T-helper 2 cell treated with Interferon-gamma antibody and Interleukin-4, amounts not matched to agents 100 ng/mL and 5 ng/mL, for 36 hours (primary cell): ENCODE measurements around the gene IRF8. TPM values are rescaled to one million over a fixed set of nuclear protein-coding genes. Genes with fewer than 3 reads are reported as not detected.

ENCODE experiments used
- intact Hi-C: fragments of 100-400 bp; cut with micrococcal nuclease; formaldehyde crosslinking; loops from one replicate; pipeline ENCODE4 v1.15.1; 2023
- total RNA-seq: library from RNA; stranded (reverse); gene quantifications from 2 replicates; pipeline ENCODE4 v1.2.3, GENCODE V29; 2022

Gene IRF8
- total RNA-seq, 1 donor from 2014 or later: 5.1 TPM

DNA sequence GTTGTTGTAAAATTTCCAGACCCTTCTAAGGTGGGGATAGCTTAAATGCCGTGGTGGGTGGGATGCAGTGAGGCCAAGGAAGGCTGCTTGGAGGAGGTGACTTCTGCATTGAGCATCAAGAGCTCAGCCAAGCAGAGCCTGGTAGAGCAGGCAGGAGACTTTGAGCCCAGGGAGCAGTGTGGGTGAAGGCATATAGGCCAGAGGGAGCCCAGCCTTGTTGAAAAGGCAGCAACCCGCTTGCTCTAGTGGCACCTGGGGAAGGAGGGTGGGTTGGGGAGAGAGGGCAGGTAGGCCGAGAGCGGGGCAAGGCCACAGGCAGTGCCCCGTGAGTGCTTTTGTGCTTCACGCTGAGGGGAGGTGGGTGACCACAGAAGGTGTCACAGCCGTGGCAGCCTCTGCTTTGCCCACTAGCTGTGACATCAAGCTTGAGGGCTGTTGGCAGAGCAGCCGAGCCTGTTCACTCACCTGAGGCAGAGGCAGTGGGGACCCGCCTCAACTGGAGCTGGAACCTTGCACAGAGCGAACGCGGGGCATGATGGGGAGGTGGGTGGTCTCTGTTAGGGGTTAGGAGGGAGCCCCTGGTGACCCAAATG, 56.1 kb downstream of the IRF8 start:
- intact Hi-C loops: no loop called here

DNA sequence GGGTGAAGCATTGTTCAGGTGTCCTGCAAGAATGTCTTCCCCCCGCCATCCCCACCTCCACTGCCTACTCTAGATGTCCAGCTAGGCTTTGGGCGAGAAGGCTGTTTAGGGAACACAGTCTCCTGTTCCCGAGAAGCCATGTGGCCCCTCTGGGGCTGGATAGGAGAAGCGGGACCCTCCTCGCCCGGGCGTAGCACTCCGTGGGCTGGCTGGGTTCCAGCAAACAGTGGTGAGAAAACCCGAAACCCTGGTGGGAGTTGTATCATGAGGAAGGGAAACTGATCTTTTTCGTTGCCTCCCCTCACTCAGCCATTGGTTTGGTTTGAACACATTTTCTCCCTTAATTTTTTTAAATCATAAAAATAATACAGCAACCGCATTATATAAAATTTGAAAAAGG, 56.6 kb downstream of the IRF8 start:
- intact Hi-C loops: no loop called here

DNA sequence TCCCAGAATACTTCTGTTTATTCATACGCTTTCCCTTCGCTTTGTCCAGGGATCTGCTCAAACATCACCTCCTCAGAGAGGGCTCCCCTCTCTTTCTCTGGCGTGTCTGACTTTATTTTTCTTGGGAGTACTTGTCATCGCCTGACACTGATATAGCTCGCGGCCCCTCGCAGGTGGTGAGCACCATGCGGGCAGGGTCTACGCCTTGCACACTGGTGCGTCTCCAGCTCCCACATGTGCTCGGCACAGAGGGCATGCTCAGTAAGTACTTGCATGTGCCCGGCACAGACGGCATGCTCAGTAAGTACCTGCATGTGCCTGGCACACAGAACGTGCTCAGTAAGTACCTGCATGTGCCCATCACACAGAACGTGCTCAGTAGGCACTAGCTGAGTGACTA, 57.5 kb downstream of the IRF8 start:
- intact Hi-C loops: no loop called here

DNA sequence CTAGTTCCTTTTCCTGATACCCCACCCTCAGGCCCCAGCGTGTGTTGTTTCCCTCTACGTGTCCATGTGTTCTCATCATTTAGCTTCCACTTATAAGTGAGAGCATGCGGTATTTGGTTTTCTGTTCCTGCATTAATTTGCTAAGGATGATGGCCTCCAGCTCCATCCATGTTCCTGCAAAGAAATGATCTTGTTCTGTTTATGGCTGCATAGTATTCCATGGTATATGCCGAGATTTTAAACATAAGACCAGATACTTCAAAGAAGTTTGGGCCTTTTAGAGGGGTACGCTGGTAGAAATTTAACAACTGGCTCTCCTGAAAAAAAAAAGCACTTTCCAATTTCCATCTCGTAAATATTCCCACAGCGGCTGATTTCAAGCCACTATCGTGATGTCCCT, 59.8 kb downstream of the IRF8 start:
- intact Hi-C loops: no loop called here

DNA sequence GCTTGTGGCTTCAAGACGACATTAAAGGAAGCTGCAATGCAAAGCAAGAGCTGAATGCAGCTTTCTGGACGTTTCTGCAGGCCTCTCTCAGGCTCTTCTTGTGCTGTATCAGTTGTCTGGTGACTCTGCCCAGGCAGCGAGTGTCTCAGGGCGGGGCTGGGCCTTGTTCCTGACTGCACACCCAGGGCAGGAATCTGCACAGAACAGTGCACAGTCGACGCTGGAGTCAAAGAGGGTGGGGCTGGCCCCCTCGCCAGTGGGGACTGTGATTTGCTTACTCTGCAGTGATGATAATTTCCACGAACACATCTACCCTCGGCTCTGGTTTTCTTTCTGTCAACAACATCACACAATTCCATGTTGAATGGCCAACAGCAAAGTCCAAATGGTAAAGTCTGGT, 60.7 kb downstream of the IRF8 start:
- intact Hi-C loops: no loop called here

DNA sequence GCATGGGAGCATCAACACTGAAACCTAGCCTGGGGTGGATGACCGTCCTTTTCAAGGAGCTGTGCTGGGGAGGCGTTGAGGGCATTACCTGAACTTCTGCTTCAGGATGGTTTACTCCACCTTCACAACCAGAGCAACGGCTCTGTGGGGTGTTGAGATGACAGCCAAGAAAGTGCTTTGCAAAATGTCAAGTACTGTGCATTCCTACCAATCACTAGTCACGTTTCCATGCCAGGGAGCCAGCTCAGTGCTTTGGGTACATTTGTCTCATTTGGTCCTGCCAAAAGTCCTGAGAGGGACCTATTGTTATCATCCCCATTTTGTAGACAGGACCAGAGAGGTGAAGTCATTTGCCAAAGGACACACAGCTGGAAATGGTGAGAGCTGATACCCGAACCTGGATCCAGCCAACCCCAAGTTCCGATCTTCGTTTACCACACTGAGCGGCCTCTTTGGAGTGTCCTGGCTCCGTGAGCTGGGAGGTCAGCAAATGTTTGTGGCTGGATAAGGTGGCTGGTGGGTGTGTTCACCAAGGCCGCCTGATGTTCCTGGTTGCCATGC, 61.6 kb downstream of the IRF8 start:
- intact Hi-C loops: no loop called here

DNA sequence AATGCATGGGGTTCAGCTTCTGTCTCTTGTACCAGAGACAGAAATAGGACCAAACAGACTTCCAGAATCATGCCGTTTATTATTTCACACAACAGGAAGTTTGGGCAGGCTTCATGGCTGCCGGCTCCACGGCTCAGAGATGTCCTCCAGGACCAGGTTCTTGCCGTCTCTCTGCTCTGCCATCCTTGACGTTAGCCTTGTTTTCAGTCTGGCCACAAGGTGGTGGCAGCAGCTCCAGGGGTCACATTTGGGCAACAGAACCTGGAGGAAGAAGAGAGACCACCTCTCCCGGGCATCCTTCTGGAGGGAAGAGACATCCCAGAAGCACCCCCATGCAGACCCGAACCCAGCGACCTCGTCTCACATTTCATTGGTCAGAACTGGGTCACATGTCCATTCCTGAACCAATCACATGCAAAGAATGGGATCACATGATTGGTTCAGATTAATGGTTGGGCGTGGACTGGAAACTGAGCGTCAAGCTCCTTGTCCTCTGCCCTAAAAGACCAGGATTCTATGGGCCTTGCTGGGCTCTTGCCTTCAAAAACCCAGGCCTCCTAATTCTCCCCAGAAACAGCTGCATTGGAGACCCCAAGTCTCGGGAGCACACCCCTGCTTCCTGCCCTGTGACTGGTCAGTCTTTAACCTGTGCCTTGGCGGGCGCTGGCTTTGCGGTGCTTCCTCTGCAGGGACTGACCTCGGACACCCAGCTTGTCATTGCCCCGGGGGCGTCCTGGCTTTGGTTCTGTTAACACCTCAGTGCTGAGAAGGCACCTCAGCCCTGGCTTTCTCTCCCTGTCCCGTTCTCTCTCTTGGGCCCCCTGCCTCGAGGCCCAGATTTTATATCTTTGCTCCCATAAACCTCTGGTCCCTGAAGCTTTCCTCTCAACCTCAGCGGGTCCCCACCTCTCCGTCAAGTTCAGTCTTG, 63.3 kb downstream of the IRF8 start:
- intact Hi-C loops: no loop called here

DNA sequence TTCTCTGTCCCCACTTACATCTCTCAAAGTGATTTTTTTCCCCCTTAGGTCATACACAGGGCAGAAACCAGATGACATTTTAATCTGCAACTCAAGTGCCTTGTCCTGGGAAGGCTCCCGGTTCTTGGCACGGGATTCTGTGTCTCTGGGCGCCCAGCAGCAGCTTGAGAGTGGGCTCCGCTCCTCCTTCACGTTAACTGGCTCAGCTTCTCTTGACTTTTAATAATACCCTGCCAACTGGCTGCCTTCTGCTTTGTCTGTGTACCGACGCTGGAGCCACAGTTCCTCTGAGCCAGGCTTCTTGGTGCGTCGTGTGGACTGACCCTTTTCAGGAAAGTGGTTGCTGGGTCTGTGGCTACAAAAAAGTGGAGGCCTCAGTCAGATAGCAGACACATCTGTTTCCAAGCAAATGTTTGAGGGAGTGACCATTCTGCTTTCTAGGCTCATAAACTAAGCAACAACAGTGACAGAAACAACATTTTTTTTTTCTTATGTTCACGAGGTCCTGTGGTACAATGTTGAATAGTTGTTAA, 64.9 kb downstream of the IRF8 start:
- intact Hi-C loops: no loop called here

DNA sequence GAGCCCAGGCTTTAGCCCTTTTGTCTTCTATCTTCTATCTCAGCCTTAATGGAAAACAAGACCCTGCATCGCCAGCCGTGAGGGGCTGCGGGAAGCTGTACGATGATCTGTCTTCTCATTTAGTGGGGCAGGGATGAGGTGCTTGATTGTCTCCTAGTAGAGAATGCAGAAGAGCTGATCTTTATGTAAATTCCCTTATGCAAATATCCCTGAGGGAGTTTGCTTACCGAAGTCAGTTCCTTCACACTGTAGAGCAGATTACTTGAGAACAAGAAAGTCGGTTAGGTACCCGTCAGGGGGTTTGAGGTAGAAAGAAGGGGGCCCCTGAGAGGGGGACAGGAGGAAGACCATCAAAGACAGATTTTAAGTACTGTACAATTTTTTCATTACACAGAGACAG, 66.2 kb downstream of the IRF8 start:
- intact Hi-C loops: no loop called here

DNA sequence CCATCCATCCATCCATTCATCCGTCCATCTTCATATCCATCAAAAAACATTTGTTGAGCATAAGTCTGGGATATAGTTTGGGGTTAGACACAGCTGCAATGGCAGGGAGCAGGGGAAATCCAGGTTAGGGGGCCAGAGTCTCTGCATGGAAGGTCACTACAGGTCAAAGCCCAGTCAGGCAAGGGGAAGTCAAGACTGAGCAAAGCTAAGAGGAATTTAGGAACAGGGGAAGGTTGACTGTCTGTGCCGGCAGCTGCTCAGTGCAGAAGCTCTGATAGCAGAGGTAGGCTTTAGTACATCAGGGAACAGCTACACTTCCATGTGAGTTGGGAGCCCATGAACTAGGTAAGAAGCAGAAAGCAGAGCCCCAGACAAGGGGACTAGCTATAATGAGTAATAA, 68.1 kb downstream of the IRF8 start:
- intact Hi-C loops: no loop called here

DNA sequence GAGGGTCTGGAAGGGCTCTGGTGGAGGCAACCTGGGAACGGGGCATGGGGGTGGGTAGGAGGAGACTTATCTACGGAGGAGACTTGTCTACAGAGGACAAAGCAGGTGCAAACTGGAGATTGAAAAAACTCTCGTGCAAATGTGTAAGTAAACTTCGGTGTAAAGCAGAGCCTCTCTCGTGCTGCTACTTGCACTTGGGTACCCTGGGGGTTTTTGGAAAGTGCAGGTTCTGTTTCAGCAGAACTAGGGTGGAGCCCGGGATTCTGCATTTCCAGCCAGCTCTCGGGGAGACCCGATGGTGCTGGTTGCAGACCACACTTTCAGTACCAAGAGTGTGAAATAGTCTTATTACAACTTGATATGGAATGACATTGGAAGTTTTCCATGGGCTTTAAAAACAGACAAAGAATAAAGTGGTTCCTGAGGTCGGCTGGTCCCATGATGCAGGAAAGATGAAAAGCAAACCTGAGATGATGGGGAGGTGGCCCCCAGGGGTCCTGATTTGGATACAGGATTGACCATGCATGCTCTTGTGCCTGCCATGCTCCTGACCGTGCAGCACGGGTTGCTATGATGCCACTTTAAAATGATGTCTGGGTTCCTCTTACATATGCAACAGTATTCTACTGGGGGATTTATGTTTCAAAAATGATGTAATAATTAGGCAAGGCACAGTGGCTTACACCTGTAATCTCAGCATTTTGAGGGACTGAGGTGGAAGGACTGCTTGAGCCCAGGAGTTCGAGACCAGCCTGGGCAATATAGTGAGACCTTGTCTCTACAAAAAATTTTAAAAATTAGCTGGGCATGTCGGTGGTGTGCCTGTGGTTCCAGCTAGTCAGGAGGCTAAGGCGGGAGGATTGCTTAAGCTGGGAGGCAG, 69.3 kb downstream of the IRF8 start:
- intact Hi-C loops: no loop called here

DNA sequence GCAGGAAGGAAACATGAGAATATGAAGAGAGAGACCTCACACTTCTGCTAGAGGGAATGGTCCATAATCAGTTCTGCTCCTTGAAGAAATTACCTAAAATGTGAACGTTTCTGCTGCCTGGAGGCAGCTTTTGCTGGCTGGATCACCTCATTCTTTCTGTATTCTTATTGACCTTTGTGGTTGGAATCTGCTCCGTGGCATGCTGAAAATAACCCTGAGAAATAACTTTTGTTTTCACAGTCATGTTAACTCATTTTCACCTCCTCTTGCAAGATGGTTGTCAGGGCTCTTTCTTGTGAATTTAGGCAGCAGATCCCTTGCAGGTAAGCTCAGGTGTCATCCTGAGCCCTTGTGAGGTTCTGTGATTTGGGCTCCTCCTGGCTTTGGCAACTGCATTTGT, 70.2 kb downstream of the IRF8 start:
- intact Hi-C loops: no loop called here

DNA sequence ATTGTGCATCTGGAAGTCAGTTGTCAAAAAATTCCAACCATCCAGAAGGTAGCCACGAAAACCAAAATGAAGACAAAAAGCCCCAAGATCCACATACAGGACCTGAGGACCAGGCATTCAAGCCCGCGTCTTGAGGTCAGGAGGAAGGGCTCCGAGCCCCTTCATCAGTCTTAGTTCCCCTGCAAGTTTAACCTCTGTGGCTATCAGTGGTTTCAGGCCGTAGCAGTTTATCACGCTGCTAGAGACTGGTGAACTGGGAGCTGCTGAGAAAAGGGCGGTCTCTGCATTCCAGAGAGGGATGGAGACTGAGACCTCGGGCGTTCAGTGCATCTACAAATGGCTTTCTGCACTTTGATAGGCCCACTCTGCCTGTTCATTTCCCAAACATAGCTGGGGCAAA, 70.6 kb downstream of the IRF8 start:
- intact Hi-C loops: no loop called here

DNA sequence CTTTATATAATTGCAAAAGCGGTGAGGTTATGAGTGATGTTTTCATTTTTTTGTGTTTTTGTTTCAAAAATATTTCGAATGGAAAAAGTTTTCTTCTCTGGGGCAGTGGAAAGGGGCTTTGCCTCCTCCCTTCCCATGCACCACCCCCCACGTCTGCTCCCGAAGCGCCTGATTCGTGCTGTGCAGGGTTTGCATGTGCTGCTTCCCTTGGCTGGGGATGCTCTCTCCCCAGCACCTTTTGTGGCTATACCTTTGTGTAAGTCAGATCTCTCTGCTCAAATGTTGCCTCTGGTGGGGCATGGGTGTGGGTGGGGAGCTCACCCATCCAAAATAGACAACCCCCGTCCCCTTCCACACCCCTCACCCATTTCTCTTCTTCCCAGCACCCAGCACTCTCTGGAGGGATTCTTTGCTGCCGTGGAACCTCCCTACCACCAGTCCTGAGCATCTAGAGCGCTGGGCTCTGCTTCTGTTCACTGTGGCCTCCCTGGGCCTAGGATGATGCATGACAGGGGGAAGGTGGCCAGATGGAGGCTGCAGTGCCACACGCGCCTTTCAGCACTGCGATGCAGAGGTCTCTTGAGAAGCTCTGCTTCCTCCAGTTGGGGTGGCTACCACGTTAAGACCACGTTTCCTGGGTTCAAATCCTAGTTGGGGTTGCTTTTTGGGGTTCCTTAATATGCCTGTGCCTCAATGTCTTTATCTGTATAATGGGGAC, 71.2 kb downstream of the IRF8 start:
- intact Hi-C loops: no loop called here

DNA sequence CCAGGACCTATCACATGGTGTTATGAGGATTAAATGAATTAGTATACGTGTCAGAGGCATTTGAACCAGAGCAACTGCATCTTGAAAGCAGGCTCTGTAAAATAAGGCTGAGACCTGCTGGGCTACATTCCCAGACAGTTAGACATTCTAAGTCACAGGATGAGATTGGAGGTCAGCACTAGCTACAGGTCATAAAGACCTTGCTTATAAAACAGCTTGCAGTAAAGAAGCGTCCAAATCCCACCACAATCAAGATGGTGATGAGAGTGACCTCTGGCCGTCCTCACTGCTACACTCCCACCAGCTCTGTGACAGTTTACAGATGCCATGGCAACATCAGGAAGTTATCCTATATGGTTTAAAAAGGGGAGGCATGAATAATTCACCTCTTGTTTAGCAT, 71.8 kb downstream of the IRF8 start:
- intact Hi-C loops: no loop called here

Other genes starting within 250 kb of the IRF8 start
- 53.7 and 60.1 TPM in 2 replicates for gene GINS2, start 210.2 kb upstream of the IRF8 start, total RNA-seq
- gene C16orf74, start 148.1 kb upstream of the IRF8 start, total RNA-seq: 0.16 and 0.34 TPM in 2 replicates
- 30.9 and 31.9 TPM in 2 replicates for gene EMC8, start 99.6 kb upstream of the IRF8 start, total RNA-seq
- 434 and 448 TPM in 2 replicates for gene COX4I1, start 99.5 kb upstream of the IRF8 start, total RNA-seq